ENCODE data around the gene PHOSPHO1. TPM values are rescaled to one million over a fixed set of nuclear protein-coding genes. Genes with fewer than 3 reads are reported as not detected.

The PHOSPHO1 gene
- total and polyA plus RNA-seq, 2 experiments from 2014 or later: 0.54 TPM; not detected in 1

GRCh38 chr17:49225554-49226236 is 4.9 kb downstream of the PHOSPHO1 start:
- H3K27me3 ChIP-seq: peaks cover 74% of the 10 kb centered on the region

GRCh38 chr17:49224997-49225337 is 5.6 kb downstream of the PHOSPHO1 start:
- Histone ChIP-seq H3K4me3 (peak overlapping the region; percentile 5), H3K27me3 (peaks cover 70% of the 10 kb centered on the region), H3K4me2 (peak overlapping the region; percentile 77), H3K27ac (no peak overlapping the region), H3K36me3 (replicated peaks; ENCODE audit: insufficient read depth, low read depth) (no peaks in the 10 kb centered on the region), H4K20me1 (ENCODE audit: insufficient read depth, poor library complexity, severe bottlenecking) (no peaks in the 10 kb centered on the region), H3K9me3 (ENCODE audit: low read depth) (no peaks in the 10 kb centered on the region), H3K9me2 (replicated peaks; ENCODE audit: insufficient read depth) (no peaks in the 10 kb centered on the region), H3K4me1 (ENCODE audit: insufficient read depth) (peaks cover 13% of the 10 kb centered on the region), H3K79me2 (no peaks in the 10 kb centered on the region), H2AFZ (peak overlapping the region; percentile 20)
- 46% methylated on average over 3 of the region's 11 CpGs for WGBS (ENCODE audit: low lambda C conversion rate, missing lambda C conversion rate)
- TF ChIP-seq EZH2phosphoT487 (IDR thresholded peaks at IDR 0.05; ENCODE audit: low read depth, severe bottlenecking, unreplicated experiment) (no peak), EZH2 (IDR thresholded peaks at IDR 0.05; ENCODE audit: borderline replicate concordance) (no peak), CTCF (IDR thresholded peaks at IDR 0.05; ENCODE audit: poor library complexity) (no peak)
- no peak for DNase-seq (ENCODE audit: low spot score)

More at GRCh38 chr17:49225554-49226236, 4.9 kb downstream of the PHOSPHO1 start:
- no peak for TF ChIP-seq EZH2 (IDR thresholded peaks at IDR 0.05; ENCODE audit: borderline replicate concordance)
- TF ChIP-seq CTCF (IDR thresholded peaks at IDR 0.05; ENCODE audit: poor library complexity): no peak
- no peak for TF ChIP-seq EZH2phosphoT487 (IDR thresholded peaks at IDR 0.05; ENCODE audit: low read depth, severe bottlenecking, unreplicated experiment)
- Histone ChIP-seq H3K4me2 (no peak overlapping the region), H3K4me3 (no peak overlapping the region), H3K27ac (no peak overlapping the region), H4K20me1 (ENCODE audit: insufficient read depth, poor library complexity, severe bottlenecking) (no peaks in the 10 kb centered on the region), H3K9me2 (replicated peaks; ENCODE audit: insufficient read depth) (no peaks in the 10 kb centered on the region), H2AFZ (no peak overlapping the region), H3K4me1 (ENCODE audit: insufficient read depth) (peaks cover 17% of the 10 kb centered on the region), H3K36me3 (replicated peaks; ENCODE audit: insufficient read depth, low read depth) (no peaks in the 10 kb centered on the region), H3K79me2 (no peaks in the 10 kb centered on the region), H3K9me3 (ENCODE audit: low read depth) (no peaks in the 10 kb centered on the region)
- 91% methylated on average over 8 of the region's 8 CpGs for WGBS (ENCODE audit: low lambda C conversion rate, missing lambda C conversion rate)
- DNase-seq (ENCODE audit: low spot score): no peak

GRCh38 chr17:49224198-49224996 is 6.2 kb downstream of the PHOSPHO1 start:
- H3K4me2 ChIP-seq: peak overlapping the region; percentile 77
- H3K4me1 ChIP-seq (ENCODE audit: insufficient read depth): peaks cover 11% of the 10 kb centered on the region
- no peaks in the 10 kb centered on the region for H3K79me2 ChIP-seq
- TF ChIP-seq EZH2phosphoT487 (IDR thresholded peaks at IDR 0.05; ENCODE audit: low read depth, severe bottlenecking, unreplicated experiment): no peak
- TF ChIP-seq EZH2 (IDR thresholded peaks at IDR 0.05; ENCODE audit: borderline replicate concordance): peak; percentile 80
- H3K9me3 ChIP-seq (ENCODE audit: low read depth): no peaks in the 10 kb centered on the region
- DNase-seq (ENCODE audit: low spot score): peak; percentile 35
- H3K4me3 ChIP-seq: peak overlapping the region; percentile 5
- H3K9me2 ChIP-seq (replicated peaks; ENCODE audit: insufficient read depth): no peaks in the 10 kb centered on the region
- no peaks in the 10 kb centered on the region for H4K20me1 ChIP-seq (ENCODE audit: insufficient read depth, poor library complexity, severe bottlenecking)
- 2% methylated on average over 61 of the region's 95 CpGs for WGBS (ENCODE audit: low lambda C conversion rate, missing lambda C conversion rate)
- H3K27me3 ChIP-seq: peaks cover 64% of the 10 kb centered on the region
- H3K27ac ChIP-seq: no peak overlapping the region
- no peaks in the 10 kb centered on the region for H3K36me3 ChIP-seq (replicated peaks; ENCODE audit: insufficient read depth, low read depth)
- H2AFZ ChIP-seq: peak overlapping the region; percentile 20

All from hepatocyte (in vitro differentiated cells).